Renal pelvis (tissue), 4 donors: ENCODE measurements around the gene PCED1B. TPM values are rescaled to one million over a fixed set of nuclear protein-coding genes. Genes with fewer than 3 reads are reported as not detected.

ENCODE experiments used
- DNase-seq: peaks from one replicate; pipeline ENCODE4 v3.0.0-alpha.2; 2013
- polyA plus RNA-seq, 3 donors: library from polyadenylated mRNA; unstranded; fragments of 120-200 nt; gene quantifications; one replicate each; pipeline ENCODE4 v1.2.1, GENCODE V29; 2013; ENCODE audit not compliant: insufficient read length in 3 of 3

PCED1B gene
- polyA plus RNA-seq, 3 donors: 2.8 to 6.5 (median 6.3) TPM

- DNase-seq: no peak
These were observed 152.0 kb downstream of the PCED1B start for GRCh38 chr12:47231456-47231855.

DNA sequence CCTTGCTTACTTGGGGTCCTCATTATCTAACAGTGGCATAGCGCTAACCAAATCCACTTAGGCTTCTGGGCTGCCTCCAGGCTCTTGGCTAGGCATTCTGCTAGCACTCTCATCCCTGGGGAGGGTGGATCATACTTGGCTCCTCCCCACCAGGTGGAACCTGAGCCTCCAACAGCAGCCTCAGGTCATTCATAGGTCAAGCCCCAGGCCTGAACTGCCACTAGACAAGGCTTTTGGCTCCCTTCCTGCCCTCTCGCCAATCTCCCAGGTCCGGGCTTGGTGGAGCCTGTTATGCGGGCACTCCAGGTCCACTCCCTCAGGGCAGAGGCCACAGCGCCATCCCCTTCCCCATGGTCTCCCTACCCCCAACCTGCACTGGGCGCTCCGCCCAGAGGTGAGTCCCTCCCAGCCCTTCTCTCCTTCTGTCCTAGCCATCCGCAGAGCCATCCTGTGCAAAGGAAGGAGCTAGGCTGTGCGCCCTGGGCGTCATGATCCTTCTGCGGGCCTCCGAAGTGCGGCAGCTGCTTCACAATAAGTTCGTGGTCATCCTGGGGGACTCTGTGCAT, 155.2 kb downstream of the PCED1B start:
- DNase-seq: no peak

DNA sequence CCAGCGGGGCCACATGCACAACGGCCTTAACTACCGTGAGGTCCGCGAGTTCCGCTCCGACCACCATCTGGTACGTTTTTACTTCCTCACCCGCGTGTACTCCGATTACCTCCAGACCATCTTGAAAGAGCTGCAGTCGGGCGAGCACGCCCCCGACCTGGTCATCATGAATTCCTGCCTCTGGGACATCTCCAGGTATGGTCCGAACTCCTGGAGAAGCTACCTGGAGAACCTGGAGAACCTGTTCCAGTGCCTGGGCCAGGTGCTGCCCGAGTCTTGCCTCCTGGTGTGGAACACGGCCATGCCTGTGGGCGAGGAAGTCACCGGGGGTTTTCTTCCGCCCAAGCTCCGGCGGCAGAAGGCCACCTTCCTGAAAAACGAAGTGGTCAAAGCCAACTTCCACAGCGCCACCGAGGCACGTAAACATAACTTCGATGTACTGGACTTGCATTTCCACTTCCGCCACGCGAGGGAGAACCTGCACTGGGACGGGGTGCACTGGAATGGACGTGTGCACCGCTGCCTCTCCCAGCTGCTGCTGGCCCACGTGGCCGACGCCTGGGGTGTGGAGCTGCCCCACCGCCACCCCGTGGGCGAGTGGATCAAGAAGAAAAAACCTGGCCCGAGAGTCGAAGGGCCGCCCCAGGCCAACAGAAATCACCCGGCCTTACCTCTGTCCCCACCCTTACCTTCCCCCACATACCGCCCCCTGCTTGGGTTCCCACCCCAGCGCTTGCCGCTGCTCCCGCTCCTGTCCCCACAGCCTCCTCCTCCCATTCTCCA, 156.0 kb downstream of the PCED1B start:
- DNase-seq: no peak

GRCh38 chr12:47236109-47236714, 156.8 kb downstream of the PCED1B start:
- no peak for DNase-seq

DNA sequence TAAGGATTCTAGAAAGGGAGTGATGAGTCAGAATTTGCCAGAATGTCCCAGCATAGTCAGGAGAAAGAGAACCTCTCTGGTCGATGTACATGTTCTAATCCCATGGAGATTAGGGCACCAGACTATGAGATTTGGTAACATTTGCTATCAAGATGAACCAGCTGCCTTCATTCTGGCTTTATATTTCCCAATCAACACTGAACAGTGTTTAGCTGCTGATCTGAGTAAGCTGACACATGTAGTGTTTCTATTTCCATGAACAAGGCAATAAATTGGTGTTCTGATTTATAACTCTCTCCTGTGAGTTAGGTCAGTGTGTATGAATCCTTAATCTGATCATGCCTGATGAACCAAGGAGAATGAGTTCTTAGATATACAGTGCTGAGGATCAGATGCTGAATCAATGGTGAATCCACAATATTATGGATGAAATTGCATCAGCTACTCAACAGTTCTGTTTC, 158.4 kb downstream of the PCED1B start:
- DNase-seq: no peak

GRCh38 chr12:47238669-47239114, 159.3 kb downstream of the PCED1B start:
- DNase-seq: no peak

DNA sequence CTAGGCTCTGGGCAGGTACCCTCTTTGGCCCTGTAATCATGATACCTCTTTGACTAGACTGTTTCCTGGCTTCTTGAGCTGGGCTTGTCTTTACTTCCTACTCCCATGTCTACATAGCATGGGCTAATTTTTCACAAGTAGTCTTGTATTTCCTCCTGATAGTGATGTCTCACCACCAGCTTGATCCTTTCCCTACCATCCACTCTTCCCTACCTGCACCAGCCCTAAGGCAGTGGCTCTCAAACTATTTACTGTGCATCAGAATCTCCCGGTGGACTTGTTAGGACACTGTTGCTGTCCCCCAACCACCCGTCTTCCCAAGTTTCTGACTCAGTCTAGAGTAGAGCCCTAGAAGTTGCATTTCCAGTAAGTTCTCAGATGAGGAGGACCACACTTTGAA, 163.0 kb downstream of the PCED1B start:
- no peak for DNase-seq

- DNase-seq: no peak
These were observed 165.4 kb downstream of the PCED1B start for GRCh38 chr12:47244835-47245234.

DNA sequence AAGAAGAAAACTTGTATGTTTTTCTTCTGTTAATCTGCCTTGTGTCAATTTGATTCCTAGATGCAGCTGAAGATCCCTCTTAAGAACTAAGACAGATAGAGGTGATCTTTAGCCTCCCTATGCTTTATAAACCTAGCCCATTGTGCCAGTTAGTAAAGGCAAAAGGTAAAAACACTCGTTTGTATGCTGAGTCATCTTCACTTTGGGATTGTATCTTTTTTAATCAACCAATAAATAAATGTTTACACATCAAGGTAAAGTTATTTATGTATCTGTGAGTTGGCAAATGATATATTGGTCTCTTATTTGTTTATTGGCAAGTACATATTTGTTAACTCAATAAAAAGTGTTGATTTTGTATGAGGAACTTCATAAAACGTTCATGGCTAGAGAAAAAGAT, 166.2 kb downstream of the PCED1B start:
- no peak for DNase-seq

DNA sequence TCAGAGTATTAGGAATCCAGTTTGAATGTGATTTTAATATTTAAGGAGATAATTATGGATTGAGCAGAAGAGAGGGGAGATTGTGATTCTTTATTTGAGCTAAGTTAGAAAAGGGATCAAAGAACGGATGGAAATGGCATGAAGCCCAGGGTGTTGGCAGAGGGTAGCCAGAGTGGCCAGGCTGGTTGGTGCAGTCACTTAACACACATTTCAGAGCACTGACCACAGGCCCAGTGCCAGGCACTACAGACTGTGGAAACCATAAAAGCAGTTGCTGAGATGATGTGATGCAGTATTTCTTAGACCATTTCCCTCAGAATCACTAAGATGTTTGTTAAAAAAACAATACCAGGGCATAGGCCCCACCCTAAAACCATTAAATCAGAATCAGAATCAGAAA, 168.0 kb downstream of the PCED1B start:
- DNase-seq: no peak

GRCh38 chr12:47249082-47249481, 169.7 kb downstream of the PCED1B start:
- no peak for DNase-seq

- no peak for DNase-seq
These were observed 170.4 kb downstream of the PCED1B start for GRCh38 chr12:47249719-47250357.

- no peak for DNase-seq
These were observed 172.5 kb downstream of the PCED1B start for GRCh38 chr12:47251919-47252318.

DNA sequence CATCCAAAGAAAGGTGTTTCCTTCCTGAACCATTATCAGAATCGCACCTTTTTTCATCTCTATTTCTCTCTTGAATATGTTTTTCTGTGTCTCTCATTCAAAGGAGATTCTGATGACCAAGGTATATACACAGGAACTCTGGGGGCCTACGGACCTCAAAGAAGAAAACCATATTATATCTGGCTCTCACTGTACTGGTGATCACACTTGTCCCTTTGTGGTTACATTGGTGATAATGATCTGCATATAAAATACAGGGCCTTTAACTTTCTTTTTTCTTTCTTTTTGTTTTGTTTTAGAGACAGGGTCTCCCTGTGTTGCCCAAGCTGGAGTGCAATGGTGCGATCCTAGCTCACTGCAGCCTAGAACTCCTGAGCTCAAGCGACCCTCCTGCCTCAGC, 185.5 kb downstream of the PCED1B start:
- no peak for DNase-seq

- DNase-seq: no peak
These were observed 186.0 kb downstream of the PCED1B start for GRCh38 chr12:47265391-47265790.

- no peak for DNase-seq
These were observed 188.2 kb downstream of the PCED1B start for GRCh38 chr12:47267571-47267970.

DNA sequence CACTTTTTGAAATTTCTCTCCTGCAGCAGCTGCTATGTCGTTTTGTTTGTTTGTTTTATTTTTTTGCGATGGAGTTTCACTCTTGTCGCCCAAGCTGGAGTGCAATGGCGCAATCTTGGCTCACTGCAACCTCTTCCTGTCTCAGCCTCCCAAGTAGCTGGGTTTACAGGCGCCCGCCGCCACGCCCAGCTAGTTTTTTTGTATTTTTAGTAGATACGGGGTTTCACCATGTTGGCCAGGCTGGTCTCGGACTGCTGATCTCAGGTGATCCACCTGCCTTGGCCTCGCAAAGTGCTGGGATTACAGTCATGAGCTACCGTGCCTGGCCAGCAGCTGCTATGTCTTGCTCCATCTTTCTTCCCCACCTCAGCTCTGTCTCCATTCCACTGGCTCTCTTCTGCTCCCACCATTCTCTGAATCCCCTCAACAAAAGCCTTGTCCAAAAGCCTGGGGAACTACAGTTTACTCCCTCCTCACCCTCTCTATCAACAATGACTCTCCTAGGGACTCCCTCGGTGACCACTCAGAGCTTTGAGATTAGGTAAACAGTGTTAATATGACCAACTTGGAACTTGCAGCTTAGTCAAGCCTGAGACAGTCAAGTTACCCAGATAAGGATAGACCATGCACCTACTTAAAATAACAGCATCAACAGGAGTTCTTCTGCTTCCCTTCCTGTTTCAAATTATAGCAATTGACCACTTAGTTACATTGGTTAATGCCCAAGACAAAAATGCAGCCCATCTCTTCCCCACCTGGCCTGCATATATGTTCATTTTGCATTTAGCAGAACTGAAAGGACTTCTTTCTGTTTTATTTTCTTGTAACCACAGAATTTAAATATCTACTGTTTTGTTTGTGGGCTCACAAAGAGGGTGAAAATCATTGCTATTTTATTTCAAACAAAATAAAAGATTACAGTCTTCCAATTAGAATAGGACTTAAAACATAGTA, 189.4 kb downstream of the PCED1B start:
- DNase-seq: no peak

GRCh38 chr12:47269916-47270315, 190.5 kb downstream of the PCED1B start:
- DNase-seq: no peak

DNA sequence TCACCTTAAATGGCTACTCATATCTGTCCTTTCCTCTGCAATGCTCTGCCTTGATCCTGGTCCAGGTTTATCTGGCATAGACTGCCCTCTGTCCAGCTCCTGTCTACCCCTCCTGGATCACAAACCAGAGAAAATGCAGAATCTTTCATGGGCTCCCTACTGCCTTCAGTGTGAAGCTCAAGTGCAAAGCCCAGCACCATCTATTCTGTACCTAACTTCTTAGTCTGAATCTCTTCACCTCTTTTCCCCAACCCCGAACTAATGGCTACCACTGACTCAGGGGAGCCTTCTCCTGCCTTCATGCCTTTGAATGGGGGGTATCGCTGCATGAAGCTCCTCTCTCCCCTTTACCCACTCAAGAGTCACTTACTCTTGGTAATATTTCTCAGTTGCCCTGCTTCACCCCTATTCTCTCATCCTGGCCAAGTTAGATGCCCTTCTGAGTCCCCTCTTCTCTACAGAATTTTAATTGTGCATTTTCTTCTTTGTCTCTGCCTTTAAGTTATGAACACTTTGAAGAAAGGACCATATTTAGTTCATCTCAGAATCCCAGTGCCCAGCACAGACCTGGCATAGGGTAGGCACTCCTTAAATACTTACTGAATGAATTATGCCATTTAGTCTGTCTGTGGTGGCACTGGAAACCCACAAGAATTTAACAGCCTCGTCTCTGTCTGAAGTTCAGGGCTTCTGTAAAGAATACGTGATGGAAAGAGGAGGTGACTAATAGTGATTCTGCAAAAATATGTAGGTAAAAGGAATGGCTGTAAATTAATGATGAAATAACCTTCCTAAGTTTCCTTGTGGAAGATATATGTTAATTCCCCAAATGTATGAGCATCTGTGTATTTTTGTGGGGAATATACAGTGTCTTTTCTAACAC, 191.6 kb downstream of the PCED1B start:
- no peak for DNase-seq

DNA sequence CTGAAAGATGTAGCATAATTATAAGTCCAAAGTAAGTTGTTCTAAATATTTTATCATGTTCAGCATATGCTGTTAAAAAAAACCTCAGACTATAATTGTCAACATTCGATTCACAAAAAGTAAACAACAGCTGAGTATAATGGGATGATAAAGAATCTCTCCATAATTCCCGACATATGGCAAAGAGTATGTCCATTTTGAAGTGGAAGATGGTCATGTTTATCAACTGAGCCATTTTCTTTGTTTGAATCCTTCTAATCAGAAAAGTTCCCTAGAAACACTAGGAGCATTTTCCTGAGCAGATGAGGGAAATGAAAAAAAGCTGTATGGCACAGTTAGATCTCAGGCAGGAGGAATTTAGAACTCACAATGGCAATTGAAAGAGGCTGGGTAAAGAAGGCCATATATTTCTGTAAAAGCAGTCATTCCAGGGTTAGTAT, 192.4 kb downstream of the PCED1B start:
- no peak for DNase-seq
